Stimulated activated CD8-positive, alpha-beta memory T cell treated with anti-CD3 and anti-CD28 coated beads, Interleukin-15, amount 100 ng/mL, for 4 hours (primary cell): ENCODE measurements around the gene C1QA.

Experiments used
- DNase-seq, 2 donors: peaks; one replicate each; pipeline ENCODE4 v3.0.0-alpha.2; 2020; ENCODE audit warnings: low read depth in 2 of 2

Gene C1QA

GRCh38 chr1:22612671-22613571 lies 23.5 kb upstream of the C1QA start:
- no peak for DNase-seq

DNA sequence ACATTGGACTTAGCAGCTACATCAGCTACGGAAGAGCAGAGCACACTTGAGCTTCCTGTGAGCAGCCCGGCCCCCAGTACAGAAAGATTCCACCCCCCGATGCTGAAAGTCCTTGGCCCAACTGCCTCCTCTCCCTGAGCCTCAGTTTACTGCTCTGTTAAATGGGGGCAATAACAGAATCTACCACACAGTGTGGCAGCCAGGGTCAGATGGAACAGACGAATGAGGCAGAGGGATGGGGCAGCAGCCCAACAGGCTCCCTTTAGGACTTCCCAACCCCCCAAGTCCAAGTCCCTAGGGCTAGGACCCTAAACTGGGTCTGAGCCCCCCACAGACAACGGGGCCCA lies 22.9 kb upstream of the C1QA start:
- DNase-seq, result no peak

- DNase-seq, result no peak
These were observed 22.5 kb upstream of the C1QA start for GRCh38 chr1:22613951-22614350.

GRCh38 chr1:22615886-22616285 lies 20.5 kb upstream of the C1QA start:
- DNase-seq, result no peak

GRCh38 chr1:22616571-22616970 lies 19.9 kb upstream of the C1QA start:
- no peak for DNase-seq

DNA sequence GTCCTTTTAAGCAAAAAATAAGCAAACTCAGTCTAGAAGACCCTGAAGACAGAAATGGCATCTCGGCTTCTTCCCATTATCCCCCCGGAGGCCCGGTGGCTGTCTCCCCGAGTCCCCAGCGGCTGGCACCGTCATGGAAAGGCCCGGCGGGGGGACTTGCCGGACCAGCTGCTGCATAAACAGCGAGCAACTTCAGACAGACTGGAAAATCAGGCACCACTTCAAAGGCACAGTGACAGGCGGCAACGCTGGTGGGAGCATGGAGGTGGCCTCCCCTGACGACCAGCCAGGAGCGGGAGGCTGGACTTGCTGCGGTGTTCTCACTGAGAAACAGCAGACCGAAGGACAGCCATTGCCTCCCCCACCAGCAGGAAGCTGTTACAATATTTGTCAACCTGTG lies 18.4 kb upstream of the C1QA start:
- no peak for DNase-seq

DNA sequence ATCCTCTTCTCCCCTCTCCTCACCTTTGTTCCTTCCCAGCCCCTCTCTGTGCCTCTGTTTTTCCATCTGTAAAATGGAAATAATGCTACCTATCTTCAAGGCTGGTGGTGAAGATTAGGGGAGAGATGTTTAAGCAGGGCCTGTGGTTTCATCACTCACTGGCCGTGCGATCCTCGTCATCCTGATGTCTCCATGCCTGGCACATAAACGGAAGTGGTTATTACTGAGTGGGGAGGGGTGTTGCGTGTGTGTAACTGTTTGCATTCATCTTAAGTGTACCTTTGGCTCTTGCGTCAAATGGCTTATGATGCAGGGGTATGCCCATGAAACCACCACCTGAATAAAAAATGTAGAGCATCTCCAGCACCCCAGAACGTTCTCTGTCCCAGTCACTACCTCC lies 17.2 kb upstream of the C1QA start:
- DNase-seq, result no peak

DNA sequence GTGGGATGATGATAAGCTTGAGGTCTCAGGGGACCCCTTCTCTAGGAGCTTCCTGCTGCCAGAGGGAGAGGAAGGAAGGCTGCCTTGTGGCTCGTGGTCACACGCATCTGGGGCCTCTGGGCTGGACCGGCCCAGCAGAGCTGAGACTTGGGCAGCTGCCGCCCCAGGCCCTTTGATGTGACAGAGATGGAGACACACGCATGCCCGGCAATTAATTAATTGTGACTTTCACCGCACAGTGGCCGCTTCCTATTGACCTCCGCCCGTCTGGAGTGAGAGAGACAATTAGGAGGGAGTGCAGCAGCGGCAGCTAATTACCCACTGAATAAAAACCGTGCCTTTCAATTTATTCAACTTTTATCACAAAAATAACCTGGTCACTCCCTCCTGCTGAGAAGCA lies 16.6 kb upstream of the C1QA start:
- DNase-seq, result no peak

- DNase-seq, result no peak
These were observed 14.7 kb upstream of the C1QA start for GRCh38 chr1:22621761-22622160.

DNA sequence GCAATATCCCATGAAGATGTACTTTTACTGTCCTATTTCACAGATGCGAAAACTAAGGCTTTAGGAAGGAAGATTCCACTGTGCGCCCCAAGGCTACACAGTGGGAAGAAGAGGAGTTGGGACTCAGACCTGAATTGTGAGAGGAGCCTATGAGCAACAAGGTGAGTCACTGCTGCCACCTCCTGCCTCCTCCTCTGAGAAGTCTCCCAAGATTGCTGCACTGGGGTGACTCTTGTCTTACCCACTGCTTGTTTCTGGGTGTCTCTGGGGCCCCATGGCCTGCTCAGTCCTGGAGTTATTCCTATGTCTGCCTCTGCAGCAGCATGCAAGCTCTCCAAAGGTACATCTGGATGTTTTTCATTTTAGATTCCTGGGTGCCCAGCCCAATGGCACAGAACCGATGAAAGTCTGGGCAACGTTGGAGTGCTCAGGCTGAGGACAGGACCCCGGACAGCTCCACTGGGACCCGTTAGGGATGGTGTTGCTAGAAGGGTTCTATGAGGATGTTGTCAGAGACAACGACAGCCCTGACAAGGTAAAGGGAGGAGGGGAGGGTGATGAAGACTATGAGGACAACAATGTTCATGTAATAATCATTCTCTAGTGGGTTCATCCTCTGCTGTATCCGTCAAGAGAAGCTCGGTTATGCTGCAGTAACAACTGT lies 11.0 kb upstream of the C1QA start:
- DNase-seq, result no peak

DNA sequence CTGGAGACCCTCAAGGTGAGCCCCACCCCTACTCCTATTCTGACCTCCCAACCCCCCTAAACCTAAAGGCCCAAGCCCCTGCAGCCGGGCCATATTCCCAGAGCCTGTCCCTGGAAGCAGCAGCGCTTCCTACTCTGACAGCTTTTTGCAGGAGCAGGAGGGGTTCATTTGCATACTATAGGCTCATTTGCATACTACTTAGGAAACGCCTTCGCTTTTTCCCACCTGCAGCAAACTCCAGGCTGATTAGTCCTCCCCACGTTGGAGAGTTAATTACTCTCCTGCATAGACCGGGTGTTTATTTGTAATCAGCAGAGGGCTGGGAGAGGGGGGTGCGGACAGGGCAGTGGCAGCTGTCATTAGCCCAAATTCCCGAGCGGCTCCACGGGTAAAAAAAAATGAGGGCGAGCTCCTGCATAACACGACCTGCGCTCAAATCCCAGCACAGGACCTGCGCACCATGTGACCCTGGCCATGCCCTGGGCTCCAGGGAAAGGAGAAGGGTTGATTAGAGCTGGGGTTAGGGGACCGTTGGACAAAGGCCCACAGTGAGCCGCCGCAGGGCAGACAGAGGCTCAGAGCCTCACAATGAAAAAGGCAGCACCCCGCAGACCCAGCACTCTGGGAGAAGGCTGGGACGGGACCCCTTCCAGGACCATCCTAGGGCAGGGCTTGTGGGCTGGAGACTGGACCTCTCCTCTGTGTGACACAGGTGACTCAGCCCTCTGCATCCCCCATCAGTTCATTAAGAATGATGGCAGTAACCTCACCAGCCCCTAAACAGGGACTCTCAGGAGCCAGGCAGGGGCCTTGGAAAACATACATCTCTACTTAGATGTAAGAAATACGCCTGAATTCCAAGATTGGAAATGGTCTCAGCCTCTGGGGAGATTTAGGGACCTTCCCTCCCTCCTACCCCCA lies 9.9 kb upstream of the C1QA start:
- no peak for DNase-seq

DNA sequence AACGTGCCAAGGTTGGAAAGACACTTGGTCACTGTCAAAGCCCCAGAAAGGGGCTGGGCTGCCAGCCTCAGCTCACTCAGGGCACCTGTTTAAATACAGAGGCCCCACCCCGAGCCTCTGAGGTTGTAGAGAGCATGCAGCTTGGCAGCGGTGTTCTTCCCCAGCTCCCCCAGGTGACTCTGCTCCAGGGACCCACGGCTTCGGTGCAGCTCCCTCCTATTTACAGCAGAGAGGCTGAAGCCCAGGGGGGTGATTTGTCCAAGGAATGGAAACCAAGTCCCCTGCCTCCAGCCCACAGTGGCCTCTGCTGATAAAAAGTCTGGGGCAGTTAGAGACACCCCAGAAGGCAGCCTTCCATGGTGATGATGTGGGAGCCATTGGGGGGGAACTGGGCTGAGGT lies 9.1 kb upstream of the C1QA start:
- DNase-seq, result no peak

DNA sequence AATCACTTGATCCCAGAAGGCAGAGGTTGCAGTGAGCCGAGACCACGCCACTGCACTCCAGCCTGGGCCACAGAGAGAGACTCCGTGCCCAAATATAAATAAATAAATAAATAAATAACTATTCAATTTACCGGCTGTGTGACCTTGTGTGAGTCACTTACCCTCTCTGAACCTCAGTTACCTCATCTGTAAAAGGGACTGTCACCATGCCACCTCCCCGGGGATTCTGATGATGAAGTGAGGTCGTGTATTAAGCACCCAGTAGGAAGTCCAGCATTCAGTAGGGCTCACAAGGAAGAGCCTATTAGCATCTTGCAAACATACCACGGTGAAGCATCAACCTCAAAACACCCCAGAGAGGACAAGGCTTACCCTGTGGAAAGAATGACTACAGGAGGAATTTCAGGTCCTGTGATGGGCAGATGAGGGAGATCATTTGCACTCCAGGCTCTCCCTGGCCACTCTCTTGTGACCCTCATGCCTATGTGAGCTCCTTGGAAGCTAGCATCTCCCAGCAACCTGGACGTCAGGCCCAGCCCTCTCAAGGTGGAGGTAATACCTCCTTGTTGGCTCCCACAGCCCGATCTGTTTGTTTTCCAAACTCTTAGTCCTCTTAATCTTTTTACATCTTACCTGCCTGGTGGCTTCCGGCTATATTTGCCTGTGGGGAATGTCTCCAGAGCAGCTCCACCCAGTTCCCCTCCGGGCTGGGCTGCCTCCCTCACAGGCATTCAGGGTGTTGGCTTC lies 7.6 kb upstream of the C1QA start:
- DNase-seq, result no peak

DNA sequence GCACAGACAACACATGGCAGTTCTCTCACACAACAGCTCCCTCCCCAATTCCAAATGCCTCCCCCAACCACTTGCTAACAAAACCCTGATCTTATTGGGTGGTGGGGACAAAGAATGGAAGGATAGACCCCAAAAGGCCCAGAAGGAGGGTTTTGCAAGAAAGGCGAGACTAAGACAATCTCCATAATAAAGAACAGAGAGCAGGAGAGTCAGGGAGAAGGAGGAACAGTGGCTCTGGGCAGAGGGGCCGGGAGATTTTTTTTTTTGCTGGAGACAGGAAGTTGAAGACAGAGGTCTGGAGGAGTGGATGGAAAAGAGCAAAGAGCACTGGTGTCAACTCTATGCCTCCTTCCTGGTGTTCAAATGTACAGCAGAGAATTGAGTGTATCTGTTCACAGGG lies 6.5 kb upstream of the C1QA start:
- DNase-seq, result no peak

DNA sequence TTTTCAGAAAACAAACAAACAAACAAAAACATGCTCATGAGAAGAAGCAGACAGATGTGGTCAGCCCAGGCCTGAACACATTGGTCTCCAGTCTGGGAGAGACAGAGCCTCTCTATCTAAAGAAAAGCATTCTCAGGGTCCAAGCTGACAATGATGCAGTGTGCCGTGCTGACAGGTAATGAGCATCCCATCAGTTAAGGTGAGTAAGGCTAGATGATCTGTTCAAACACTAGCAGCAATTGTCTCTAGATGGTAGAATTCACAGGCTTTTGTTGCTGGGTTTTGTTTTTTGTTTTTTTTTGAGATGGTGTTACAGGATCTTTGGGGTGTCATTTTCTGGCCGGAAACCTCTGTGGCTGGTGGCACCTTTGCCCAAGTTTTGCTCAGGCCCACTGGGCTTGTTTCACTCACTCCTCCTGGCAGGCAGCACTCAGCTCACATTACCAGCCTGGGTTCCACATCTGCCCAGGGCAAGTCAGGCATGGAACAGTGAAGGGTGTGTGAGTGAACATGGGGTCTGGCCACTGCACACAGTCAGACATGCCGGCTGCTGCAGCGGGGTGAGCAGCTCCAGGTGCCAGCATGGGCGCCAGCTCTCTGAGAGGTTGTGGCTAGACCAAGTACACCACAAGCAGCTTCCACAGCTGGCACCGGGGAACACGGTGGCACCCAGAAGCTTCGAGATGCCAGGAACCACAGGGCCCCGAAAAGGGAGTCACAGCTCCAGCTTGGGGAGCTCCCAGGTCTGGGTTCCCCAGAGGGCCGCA lies 2.5 kb upstream of the C1QA start:
- DNase-seq, result no peak

GRCh38 chr1:22635436-22635835 lies 992 bp upstream of the C1QA start:
- no peak for DNase-seq

DNA sequence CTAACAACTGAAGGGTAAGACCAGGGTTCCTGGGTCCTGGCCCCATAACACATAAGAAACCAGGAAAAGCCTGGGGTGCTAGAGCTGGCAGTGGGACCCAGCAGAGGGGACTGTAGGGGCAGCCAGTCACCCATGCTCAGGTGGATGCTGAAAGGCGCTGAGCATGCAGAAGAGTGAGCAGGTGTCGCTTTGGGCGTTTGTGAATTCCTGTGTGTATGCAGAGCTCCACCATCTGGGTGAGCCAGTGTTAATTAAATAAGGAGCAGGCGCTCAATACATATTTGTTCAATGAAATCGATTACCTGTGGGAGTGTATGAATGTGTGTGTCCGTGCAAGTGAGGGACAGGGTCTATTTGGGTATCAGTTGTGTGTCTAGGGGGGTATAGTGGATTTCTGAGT lies 499 bp downstream of the C1QA start:
- no peak for DNase-seq

DNA sequence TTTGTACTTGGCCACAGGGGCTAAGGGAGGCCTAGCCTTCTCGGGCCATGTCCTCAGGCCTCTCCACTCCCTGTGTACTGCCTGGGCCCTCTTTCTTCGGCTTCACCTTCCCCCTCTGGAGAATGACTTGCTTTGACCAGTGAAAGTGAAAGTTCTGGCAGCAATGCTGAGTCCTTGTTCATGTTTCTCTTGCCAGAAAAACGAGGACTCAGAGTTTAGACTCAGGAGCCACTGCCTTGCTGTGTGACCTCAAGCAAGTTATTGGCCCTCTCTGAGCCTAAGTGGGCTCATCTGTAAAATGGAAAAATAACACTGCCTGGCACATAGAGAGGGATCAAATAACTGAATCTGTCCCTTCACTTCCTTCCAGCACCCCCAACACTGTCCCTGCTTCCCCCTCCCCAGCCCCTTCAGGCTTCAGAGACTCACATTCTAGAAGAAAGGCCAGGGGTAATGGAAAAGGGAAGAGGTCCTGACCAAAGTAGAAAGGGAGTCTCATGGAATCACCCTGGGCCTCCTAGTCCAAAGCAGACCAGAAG lies 1.5 kb downstream of the C1QA start:
- no peak for DNase-seq

DNA sequence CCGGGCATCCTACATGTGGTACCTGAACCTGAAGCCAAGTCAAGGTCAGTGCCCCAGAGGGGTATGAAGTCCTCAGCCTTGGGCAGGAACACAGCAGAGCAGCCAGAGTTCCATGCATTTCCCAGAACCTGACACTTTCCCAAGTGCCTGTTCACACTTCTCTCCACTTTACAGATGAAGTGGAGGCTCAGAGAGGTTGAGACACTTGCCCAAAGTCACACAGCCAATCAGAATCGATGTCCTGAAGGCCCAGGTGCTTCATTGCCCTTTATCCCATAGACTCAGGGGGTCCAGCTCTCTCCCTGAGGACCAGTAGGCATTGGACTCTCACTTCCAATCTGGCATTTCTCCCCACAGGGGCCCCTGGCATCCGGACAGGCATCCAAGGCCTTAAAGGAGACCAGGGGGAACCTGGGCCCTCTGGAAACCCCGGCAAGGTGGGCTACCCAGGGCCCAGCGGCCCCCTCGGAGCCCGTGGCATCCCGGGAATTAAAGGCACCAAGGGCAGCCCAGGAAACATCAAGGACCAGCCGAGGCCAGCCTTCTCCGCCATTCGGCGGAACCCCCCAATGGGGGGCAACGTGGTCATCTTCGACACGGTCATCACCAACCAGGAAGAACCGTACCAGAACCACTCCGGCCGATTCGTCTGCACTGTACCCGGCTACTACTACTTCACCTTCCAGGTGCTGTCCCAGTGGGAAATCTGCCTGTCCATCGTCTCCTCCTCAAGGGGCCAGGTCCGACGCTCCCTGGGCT lies 2.2 kb downstream of the C1QA start:
- no peak for DNase-seq

- DNase-seq, result no peak
These were observed 2.9 kb downstream of the C1QA start for GRCh38 chr1:22639286-22639685.
